GM19467 (cell line): ENCODE results near the gene IGSF3.

Source experiments
- ATAC-seq: cut with Tn5 transposase; IDR thresholded peaks from one replicate; pipeline ENCODE4 v1.9.1; 2021; ENCODE audit warnings: mild to moderate bottlenecking, moderate library complexity; ENCODE audit not compliant: unreplicated experiment

IGSF3 gene

DNA sequence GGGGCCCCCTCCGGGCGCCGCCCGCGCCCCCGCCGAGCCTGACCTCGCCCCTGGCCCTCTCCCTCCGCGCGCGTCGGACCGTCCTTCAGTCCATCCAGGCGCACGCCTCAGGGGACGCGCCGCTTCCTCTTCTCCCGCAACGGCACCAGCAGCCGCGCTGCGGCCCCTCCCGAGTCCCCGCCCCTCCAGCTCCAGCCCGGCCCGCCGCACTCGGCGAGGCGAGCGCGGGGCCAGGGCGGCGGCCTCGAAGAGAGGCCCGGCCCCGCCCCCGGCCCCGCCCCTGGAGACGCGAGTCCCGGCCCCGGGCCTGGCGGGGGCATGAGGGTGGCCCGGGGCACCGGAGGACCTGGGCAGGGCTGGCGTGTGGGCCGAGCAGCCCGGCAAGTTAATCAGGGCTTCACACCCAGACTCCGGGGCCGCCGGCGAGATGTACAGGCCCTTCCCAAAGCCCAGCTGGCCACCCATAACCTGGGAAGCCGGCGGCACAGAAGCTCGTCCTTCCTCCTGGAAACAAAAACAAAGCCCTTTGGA, at the start of gene IGSF3:
IGSF3 (minus strand) TSS at position 159 of the 531 bp plus-strand sequence. CDS start 1,407 bp downstream, outside the sequence.
- ATAC-seq, result peak; percentile 56

DNA sequence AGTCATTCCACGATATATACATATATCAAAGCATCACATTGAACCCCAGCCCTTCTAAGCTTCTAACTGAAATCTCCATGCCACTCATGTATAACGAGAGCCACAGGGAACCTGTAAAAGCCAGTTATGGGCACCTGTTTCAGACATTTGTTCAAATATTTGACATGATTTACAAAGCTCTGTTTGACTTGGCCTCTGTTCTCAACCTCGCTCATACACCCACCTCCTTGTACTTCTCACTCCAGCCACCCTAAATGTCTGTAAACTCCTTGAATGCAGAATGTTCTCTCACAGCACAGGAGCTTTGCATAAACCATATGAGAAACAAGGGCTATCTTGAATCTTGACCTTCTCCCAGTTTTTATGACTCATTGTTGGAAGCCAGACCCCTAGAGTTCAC, 49.8 kb upstream of the IGSF3 start:
- no peak for ATAC-seq

DNA sequence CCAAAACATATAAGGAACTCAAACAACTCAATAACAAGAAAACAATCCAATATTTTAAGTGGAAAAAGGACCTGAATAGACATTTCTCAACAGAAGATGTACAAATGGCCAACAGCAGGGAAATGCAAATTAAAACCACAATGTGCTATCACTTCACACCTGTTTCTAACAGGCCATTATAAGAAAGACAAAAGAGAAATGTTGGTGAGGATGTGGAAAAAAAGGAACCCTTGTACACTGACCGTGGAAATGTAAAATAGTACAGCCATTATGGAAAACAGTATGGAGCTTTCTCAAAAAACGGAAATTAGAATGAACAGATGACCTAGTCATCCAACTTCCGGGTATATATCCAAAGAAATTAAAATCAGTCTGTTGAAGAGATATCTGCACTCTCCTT, 48.9 kb upstream of the IGSF3 start:
- no peak for ATAC-seq

DNA sequence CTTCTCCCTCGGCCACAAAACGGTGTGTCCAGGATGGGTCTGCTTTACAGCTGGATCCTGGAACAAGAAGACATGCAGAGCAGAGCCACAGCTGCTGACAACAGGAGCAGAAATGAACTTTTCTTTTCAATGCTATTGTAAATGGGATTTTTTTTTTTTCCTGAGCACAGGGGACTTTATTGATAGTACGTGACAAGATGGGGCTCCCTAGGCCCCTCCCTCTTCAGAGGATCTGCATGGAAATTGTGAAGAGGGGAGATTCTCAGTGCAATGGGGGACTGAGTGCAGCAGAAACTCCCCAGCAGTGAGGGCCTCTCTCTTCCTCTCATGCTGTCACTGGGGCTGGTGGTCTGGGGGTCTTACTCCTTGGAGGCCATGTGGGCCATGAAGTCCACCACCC, 45.9 kb upstream of the IGSF3 start:
- ATAC-seq, result no peak

DNA sequence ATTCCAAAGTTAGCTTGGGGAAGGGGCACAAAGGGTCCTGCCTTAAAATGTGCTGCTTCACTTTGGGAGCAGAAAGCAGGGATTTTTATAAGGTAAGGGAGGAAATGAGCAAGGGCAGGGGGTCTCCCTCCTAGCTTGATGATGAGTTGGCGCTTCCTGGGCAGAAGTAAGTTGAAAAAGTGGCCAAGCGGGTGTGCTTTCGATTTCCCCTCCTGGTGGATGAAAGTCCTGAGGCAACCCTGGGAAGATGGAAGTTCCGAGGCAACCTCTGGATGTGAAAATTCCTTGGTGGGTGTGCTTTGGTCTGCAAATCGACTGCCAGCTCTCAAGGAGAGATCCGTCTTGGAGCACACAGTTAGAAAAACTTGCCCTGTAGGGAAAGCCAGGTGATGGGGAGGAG, 45.0 kb upstream of the IGSF3 start:
- no peak for ATAC-seq

DNA sequence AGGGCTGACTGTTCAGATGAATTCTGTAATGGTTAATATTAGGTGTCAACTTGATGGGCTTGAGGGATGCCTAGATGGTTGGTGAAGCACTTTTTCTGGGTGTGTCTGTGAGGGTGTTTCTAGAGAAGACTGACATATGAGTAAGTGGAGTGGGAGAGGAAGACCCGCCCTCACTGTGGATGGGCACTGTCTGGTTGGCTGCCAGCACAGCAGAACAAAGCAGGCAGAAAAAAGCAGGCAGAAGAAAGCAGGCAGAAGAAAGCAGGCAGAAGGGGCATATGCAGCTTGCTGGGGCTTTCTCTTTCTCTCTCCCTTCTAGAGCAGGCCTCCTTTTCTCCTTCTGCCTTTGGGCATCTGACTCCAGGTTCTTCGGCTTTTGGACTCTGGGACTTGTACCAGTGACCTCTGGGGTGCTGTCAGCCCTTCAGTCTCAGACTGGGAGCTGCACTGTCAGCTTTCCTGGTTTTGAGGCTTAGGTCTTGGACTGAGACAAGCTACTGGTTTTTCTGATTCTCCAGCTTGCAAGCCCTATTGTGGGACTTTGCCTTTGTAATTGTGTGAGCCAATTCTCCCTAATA, 43.8 kb upstream of the IGSF3 start:
- no peak for ATAC-seq

DNA sequence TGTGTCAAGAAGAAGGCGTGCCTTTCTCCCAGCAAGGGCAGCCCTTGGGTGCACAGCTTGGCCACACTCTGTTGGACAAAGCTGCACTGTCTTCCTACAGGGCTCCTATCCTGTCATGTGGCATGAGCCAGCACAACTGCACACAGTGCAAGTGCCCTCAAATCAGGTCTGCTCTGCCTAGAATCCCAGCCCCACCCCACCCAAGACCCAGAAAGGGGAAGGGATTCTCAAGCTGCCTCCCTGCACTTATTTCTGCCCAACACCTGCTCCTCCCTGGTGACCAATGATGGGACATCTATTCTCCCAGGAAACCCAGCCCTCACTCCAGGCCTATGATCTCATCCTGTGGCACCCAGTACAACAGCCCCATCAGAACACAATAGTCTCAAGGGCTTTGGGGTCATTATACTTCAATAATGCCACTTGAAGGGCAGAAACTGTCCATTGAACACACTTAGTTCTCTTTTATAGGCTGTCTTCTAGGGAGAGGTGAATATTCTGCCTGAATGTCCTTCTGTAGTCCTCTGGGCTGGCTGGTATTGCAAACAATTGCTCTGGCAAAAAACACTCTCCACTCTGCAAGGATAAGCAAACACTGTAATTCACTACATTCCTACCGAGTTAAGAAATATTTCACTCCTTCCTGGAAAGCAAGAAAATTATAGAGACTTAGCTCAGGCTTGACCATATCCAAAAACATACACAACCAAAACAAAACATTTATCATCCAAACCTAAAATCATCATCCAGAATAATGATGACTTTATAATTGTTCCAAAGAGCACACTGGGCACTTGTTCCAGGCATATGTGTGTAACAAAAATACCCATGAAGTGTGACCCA, 43.1 kb upstream of the IGSF3 start:
- ATAC-seq, result no peak

DNA sequence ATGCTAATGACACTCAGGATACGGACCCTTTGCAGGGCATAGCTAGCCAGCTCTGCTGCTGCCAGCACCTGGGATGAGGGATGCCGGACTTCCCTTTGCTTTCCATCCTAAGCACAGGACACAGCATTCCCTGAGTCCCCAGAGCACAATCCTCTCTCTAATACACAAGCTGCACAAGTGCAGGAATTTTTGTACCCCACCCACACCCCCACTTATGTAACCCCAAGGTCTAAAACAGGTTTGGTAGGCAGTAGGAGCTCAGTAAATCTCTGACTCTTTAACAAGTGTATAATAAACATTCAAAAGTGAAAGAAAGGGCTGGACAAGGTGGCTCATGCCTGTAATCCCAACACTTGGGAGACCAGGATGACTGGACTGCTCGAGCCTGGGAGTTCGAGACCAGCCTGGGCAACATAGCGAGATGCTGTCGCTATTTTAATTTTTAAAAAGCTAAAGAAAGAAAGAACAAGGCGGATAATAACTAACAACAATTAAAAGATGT, 42.2 kb upstream of the IGSF3 start:
- no peak for ATAC-seq

DNA sequence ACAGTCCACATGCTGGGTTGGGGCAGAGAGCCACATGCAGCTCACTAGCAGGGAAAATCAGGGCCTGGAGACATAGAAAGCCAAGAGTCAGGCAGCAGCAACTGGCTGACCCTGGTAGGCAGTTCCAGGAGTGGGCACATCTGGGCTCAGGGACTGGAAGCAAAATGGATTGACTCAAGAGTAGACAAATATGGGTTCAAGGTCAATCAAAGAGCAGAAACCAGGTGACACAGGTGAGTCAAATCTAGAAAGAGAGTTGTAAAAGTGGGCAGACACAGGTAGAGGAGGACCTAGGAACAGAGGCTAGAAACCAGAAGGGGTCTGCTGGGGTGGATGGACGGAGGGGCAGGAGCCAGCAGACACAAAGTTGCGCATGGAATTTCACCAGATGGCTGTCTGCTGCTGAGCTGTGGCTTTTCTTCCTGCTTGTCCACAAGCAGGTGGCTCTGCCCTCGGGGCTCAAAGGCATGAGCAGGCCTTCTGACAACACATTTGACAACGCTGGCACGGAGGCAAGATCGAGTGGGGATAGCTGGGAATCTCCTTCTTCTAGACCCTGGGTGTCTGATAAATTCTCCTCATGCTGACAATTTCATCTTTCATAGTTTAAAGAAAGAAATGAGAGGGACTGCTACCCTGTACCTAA, 40.8 kb upstream of the IGSF3 start:
- no peak for ATAC-seq

DNA sequence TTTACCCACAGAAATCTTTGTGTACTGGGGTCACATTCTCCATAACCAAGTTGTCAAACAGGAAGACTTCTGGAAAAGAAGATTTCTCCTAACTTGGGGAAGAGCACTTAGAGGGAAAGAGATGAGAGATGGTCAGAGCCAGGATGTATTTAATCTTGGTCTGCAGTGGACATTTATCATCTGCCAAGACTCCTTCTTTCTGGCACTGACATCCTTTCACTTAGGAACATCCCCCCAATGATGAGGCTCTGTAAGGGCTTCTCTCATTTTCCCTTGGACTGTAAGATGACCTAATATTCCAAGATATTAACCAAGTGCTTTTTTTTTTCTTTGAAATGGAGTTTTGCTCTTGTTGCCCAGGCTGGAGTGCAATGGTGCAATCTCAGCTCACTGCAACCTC, 39.3 kb upstream of the IGSF3 start:
- no peak for ATAC-seq

DNA sequence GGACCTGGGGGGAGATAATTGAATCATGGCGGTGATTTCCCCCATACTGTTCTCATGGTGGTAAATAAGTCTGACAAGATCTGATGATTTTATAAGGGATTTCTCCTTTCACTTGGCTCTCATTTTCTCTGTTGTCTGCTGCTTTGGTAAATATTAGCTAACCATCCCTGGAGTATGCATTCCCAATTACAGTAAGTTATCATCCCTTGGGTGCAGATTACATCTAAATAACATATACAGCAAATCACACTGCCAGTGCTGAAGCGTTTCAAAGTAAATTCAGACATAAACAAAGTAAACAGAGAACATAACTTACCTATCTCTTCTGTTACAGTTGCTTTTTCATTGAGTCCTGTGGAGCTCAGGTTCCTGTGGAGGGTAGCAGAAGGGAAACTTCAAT, 38.6 kb upstream of the IGSF3 start:
- ATAC-seq, result no peak

DNA sequence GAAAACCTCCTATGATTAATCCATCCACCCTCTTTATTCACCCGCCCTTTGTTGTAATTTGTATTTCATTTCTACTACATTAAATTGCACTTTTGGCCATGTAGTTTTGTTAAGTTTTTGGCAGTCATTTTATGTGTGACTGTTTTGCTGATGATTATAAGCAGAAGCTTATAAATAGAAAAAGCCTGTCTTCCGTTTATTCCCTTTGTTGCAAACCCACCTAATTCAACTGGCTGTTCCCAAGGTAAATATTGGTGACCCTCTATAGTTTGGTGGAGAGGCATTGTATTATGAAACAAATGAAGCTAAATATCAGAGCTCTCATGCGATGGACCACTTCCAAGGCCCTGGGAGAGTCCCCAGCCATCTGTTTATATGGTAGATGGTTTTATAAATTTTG, 36.7 kb upstream of the IGSF3 start:
- ATAC-seq, result no peak

DNA sequence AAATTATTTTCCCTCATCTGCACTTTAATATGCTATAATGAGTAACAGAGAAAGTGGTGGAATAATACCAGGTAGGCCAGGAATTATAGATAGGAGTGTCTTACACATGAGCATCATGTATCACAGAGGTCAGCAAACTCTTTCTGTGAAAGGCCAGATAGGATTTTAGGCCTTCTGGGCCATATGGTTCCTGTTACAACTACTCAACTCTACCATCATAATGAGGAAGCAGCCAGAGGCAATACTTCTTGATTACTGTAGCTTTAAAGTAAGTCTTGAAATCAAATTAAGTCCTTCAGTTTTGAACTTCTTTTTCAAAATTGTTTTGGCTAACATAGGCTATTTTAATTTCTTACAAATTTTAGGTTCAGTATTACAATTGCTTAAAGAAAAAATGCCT, 32.1 kb upstream of the IGSF3 start:
- ATAC-seq, result no peak

DNA sequence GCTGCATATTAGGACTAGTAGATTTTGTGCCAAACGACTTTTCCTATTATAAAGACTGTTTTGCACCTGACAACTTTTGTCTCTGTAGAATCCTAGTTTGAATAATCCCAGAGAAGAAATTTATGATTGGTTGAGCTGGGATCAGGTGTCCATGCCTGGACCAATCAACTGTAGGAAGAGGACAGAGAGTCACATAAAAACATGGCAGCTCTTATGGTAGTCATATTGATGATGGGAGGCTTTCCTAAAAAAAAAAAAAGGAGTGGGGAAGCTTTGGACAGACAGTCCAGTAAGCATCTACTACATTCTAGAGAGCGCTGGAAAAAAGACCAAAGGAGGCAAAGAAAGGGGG, 30.7 kb upstream of the IGSF3 start:
- no peak for ATAC-seq

DNA sequence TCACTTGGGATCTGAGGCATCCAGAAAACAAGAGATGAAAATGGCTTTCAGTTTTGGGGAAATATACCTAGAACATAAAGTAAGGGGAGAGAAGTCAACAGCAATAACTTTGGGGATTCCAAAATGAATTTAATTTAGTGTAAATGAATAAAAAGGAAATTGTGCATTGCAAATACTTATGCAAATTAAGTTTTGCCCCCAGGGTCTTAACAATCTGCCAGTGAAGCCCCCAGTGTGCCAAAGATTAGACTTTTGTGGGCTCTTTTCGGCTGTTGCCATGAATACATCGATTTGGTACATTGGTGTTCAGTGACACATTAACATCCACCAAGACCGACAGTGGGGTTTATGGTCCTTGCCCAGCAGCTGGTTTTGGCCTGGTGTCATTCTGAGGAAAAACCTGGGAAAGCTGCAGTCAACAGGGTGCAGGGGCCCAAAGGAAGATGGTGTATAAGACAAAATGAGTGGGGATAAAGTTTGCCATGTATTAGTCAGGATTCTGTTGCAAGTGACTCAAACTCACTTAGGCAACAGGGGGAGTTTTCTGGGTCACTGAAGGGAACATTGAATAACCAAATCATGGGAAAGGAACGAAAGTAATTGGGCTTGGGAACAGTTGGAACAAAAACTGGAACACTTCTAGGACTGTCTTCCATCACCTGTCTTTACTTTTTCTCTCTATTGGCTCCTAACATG, 30.2 kb upstream of the IGSF3 start:
- no peak for ATAC-seq

DNA sequence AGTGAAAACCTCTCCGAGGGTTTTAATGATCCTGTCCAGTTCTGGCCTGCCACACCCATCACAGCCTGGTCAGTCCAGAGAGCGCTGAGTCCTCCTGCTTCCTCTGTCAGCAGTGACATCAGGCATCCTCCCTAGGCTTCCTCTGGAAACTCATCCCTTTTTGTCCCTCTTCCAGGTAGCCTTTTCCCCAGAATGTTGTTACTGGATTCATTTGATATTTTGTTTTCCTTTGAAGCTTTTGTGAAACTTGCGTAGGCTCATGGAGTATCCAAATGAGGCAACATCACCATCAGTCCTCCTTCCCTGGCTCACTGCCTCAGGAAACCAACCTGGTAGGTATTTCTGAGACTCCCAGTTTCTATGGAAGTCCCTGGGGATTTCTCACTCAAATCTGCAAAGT, 27.0 kb upstream of the IGSF3 start:
- no peak for ATAC-seq

DNA sequence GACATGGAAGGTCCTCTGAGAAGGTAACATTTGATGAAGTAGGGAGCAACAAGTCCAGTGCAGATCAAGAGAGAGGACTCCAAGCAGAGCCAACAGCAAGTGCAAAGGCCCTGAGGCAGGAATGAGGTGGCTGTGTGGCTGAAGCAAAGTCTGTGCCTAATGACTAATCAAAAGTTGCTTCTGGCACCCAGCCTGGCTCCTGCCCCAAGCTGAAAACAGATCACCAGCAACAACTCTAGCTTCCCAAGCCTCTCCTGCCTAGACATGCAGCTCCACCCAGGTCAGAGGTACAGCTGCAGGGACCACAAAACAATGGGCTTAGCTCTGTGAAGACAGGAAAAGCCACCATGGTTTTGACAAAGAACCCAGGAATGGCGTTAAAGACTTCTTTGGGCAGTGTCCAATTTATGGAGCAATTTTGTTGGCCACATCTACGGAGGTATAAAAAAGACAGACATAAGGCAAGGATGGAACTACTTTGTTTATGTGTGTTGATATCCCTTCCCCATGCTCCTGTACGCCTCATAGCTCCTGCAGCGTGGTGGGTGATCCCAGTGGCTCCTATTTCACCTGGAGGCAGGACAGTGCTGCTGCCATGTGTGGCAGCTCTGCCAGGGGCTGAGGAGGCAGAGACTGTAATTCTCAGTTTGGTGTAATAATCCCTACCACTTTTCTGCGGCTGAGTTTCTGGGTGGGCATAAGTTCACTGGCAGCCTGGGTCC, 26.4 kb upstream of the IGSF3 start:
- no peak for ATAC-seq

DNA sequence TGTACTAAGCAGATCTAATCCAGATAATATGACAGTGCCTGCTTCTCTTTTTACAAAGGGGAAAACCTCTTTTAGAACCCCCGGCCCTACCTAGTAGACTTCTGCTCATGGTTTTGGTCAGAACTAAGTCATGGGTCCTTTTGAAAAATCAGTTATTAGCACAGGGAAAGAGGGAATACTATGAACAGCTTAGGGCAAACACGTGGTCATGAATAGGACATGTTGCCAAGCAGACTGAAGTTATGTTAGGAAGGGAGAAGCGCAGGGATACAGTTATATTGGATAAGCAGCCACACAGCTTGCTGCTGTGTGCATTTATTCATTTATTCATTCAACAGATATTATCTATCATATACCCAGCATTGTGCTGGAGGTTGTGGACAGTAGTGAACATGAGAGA, 25.3 kb upstream of the IGSF3 start:
- no peak for ATAC-seq

DNA sequence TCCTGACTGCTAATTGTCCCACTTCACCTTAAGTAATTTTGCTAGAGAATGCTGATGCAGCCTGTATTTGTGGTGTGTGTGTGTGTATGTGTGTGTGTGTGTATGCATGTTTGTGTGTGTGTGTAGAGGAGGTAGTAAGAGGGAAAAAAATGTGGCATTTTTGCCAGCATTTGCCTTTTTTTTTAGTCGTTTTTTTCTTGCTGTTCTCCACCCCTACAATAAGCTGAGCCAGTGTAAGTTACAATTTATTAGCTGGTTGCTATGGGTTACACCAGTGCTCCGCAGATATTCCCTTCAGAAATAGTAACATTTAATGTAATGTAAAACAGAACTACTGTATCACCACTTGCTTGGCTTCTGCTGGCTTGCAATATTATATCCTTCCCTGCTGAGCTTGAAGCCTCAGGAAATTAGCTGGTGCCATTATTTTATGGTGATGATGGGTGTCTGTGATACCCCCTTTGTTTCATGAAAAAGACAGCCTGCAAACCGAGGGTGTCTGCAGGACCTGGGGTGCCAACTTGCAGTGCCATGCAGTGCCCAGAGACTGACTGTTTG, 23.4 kb upstream of the IGSF3 start:
- no peak for ATAC-seq

DNA sequence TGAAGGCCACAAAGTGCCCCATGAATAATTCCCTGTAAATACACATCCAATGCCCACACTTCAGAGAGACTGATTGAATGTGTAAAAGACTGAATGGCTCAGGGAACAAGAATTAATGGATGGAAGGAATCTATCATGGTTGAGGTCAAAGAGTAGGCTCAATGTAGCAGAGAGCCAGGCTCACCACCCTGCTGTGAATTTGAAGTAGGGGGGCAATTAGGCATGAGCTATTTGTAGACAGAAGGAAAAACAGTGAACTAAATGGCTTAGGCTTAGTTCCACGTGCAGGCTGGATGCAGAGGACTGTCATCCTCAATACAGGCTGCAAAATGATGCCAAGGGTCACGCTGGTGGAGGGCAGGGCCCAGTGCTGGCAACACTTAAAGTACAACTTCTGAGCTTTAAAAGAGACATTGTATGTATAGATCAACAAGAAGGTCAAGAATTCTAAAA, 22.9 kb upstream of the IGSF3 start:
- no peak for ATAC-seq
